ENCODE measurements around the gene BLMH.

The BLMH gene

GRCh38 chr17:30304778-30305177 lies 13.0 kb upstream of the BLMH start:
- Histone ChIP-seq H3K27me3 (replicated peaks; ENCODE audit: control insufficient read depth, insufficient read depth, low read length) (no peaks in the 10 kb centered on the region), H3K36me3 (ENCODE audit: control insufficient read depth, insufficient read depth, low read length) (no peaks in the 10 kb centered on the region), H3K4me3 (replicated peaks; ENCODE audit: low read depth, low read length) (no peak overlapping the region)
- DNase-seq (ENCODE audit: extremely low read depth, insufficient read length), result no peak
- TF ChIP-seq CTCF (IDR thresholded peaks at IDR 0.05; ENCODE audit: insufficient read depth, low read length, poor library complexity, severe bottlenecking), result no peak

GRCh38 chr17:30302241-30302640 lies 10.5 kb upstream of the BLMH start:
- Histone ChIP-seq H3K4me3 (replicated peaks; ENCODE audit: low read depth, low read length) (no peak overlapping the region), H3K27me3 (replicated peaks; ENCODE audit: control insufficient read depth, insufficient read depth, low read length) (no peaks in the 10 kb centered on the region), H3K36me3 (ENCODE audit: control insufficient read depth, insufficient read depth, low read length) (no peaks in the 10 kb centered on the region)
- no peak for TF ChIP-seq CTCF (IDR thresholded peaks at IDR 0.05; ENCODE audit: insufficient read depth, low read length, poor library complexity, severe bottlenecking)
- no peak for DNase-seq (ENCODE audit: extremely low read depth, insufficient read length)

GRCh38 chr17:30300818-30301217 lies 9.1 kb upstream of the BLMH start:
- Histone ChIP-seq H3K27me3 (replicated peaks; ENCODE audit: control insufficient read depth, insufficient read depth, low read length) (no peaks in the 10 kb centered on the region), H3K4me3 (replicated peaks; ENCODE audit: low read depth, low read length) (no peak overlapping the region), H3K36me3 (ENCODE audit: control insufficient read depth, insufficient read depth, low read length) (no peaks in the 10 kb centered on the region)
- TF ChIP-seq CTCF (IDR thresholded peaks at IDR 0.05; ENCODE audit: insufficient read depth, low read length, poor library complexity, severe bottlenecking), result no peak
- no peak for DNase-seq (ENCODE audit: extremely low read depth, insufficient read length)

- TF ChIP-seq CTCF (IDR thresholded peaks at IDR 0.05; ENCODE audit: insufficient read depth, low read length, poor library complexity, severe bottlenecking), result no peak
- no peaks in the 10 kb centered on the region for H3K36me3 ChIP-seq (ENCODE audit: control insufficient read depth, insufficient read depth, low read length)
- H3K27me3 ChIP-seq (replicated peaks; ENCODE audit: control insufficient read depth, insufficient read depth, low read length), result no peaks in the 10 kb centered on the region
- no peak for DNase-seq (ENCODE audit: extremely low read depth, insufficient read length)
- H3K4me3 ChIP-seq (replicated peaks; ENCODE audit: low read depth, low read length), result no peak overlapping the region
Observed at GRCh38 chr17:30299000-30299399, 7.3 kb upstream of the BLMH start.

- H3K4me3 ChIP-seq (replicated peaks; ENCODE audit: low read depth, low read length), result no peak overlapping the region
- TF ChIP-seq CTCF (IDR thresholded peaks at IDR 0.05; ENCODE audit: insufficient read depth, low read length, poor library complexity, severe bottlenecking), result no peak
- H3K36me3 ChIP-seq (ENCODE audit: control insufficient read depth, insufficient read depth, low read length), result no peaks in the 10 kb centered on the region
- DNase-seq (ENCODE audit: extremely low read depth, insufficient read length), result no peak
- H3K27me3 ChIP-seq (replicated peaks; ENCODE audit: control insufficient read depth, insufficient read depth, low read length), result no peaks in the 10 kb centered on the region
Observed at GRCh38 chr17:30297715-30298114, 6.0 kb upstream of the BLMH start.

GRCh38 chr17:30296499-30297080 lies 4.8 kb upstream of the BLMH start:
- Histone ChIP-seq H3K4me3 (replicated peaks; ENCODE audit: low read depth, low read length) (no peak overlapping the region), H3K27me3 (replicated peaks; ENCODE audit: control insufficient read depth, insufficient read depth, low read length) (no peaks in the 10 kb centered on the region), H3K36me3 (ENCODE audit: control insufficient read depth, insufficient read depth, low read length) (no peaks in the 10 kb centered on the region)
- no peak for DNase-seq (ENCODE audit: extremely low read depth, insufficient read length)
- TF ChIP-seq CTCF (IDR thresholded peaks at IDR 0.05; ENCODE audit: insufficient read depth, low read length, poor library complexity, severe bottlenecking), result no peak
